Activated CD8-positive, alpha-beta memory T cell treated with anti-CD3 and anti-CD28 coated beads for 1 hour (primary cell): ENCODE results near the gene GPHA2.

ENCODE experiments used
- DNase-seq, 2 donors: peaks; one replicate each; pipeline ENCODE4 v3.0.0-alpha.2; 2020; ENCODE audit warnings: low read depth in 1 of 2; ENCODE audit errors: extremely low read depth in 1 of 2

The GPHA2 gene

GRCh38 chr11:64911689-64912088 is 24.0 kb downstream of the GPHA2 start:
- no peak for DNase-seq

- DNase-seq: no peak
Measured at GRCh38 chr11:64911142-64911541, 24.6 kb downstream of the GPHA2 start.

- DNase-seq: no peak
Measured at GRCh38 chr11:64910451-64911093, 25.1 kb downstream of the GPHA2 start.

GRCh38 chr11:64909653-64910343 is 25.9 kb downstream of the GPHA2 start:
- DNase-seq: no peak

GRCh38 chr11:64908766-64909165 is 26.9 kb downstream of the GPHA2 start:
- DNase-seq: no peak

- DNase-seq: no peak
Measured at GRCh38 chr11:64906314-64906635, 29.4 kb downstream of the GPHA2 start.

- no peak for DNase-seq
Measured at GRCh38 chr11:64905516-64906313, 30.0 kb downstream of the GPHA2 start.

- DNase-seq: no peak
Measured at GRCh38 chr11:64903291-64903833, 32.3 kb downstream of the GPHA2 start.

GRCh38 chr11:64902102-64902900 is 33.4 kb downstream of the GPHA2 start:
- DNase-seq: no peak

GRCh38 chr11:64900774-64901173 is 34.9 kb downstream of the GPHA2 start:
- DNase-seq: no peak

- peak in 1 of 2 donors; percentile 25 for DNase-seq
Measured at GRCh38 chr11:64900263-64900678, 35.4 kb downstream of the GPHA2 start.

GRCh38 chr11:64898541-64898940 is 37.2 kb downstream of the GPHA2 start:
- DNase-seq: no peak

- DNase-seq: no peak
Measured at GRCh38 chr11:64898076-64898445, 37.6 kb downstream of the GPHA2 start.

- no peak for DNase-seq
Measured at GRCh38 chr11:64897381-64898075, 38.2 kb downstream of the GPHA2 start.

- DNase-seq: no peak
Measured at GRCh38 chr11:64896448-64897022, 39.2 kb downstream of the GPHA2 start.

GRCh38 chr11:64894812-64895452 is 40.8 kb downstream of the GPHA2 start:
- DNase-seq: no peak

GRCh38 chr11:64894070-64894811 is 41.5 kb downstream of the GPHA2 start:
- DNase-seq: peak; percentile 82 to 90

GRCh38 chr11:64893194-64894069 is 42.3 kb downstream of the GPHA2 start:
- DNase-seq: no peak
